ENCODE data around the gene CTBP2. TPM values are rescaled to one million over a fixed set of nuclear protein-coding genes. Genes with fewer than 3 reads are reported as not detected.

Gene CTBP2
- total RNA-seq, 1 experiment from 2014 or later: 191 TPM

DNA sequence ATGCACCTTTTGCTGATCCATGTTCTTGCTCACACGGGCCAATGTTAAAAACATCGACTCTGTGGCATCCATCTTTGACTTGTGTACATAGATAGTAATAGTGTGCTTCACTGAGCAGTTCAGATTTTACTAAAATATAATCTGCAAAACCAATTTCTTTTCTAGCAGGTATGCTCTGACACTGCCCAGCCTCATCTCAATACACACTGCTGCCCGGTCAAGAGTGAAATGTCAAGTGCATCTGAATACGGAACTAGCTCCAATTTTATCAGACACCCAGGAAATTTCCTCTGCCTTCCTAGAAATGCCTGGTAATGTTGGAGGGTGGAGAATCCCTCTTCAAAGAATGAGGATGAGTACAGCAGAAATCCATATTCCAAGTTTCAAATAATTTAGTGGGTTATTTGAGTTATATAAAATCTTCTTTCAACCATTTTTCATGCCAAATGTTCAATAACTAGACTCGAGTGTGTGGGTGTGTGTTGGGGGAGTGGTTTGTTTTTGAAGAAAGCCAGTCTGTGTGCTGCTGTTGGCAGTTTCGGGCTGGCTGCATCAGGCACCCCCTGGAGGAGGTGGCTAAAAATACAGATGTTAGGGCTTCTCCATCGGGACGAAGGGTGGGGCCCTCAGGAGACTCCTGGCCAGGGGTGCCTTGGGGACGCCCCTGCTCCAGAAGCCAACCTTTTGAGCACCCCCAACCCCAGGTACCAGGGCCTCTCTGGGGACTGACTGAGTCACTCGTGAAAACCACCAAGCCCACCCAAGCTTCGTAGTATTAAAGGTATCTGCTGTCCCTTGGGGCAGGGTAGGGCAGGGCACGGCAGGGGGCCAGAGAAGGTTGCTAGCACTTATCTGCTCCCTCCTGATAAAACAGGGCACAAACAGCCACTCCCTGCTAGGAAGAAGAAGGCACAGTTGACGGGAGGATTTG is 15.4 kb downstream of the CTBP2 start (continued):
- TF ChIP-seq, protein P1, sequence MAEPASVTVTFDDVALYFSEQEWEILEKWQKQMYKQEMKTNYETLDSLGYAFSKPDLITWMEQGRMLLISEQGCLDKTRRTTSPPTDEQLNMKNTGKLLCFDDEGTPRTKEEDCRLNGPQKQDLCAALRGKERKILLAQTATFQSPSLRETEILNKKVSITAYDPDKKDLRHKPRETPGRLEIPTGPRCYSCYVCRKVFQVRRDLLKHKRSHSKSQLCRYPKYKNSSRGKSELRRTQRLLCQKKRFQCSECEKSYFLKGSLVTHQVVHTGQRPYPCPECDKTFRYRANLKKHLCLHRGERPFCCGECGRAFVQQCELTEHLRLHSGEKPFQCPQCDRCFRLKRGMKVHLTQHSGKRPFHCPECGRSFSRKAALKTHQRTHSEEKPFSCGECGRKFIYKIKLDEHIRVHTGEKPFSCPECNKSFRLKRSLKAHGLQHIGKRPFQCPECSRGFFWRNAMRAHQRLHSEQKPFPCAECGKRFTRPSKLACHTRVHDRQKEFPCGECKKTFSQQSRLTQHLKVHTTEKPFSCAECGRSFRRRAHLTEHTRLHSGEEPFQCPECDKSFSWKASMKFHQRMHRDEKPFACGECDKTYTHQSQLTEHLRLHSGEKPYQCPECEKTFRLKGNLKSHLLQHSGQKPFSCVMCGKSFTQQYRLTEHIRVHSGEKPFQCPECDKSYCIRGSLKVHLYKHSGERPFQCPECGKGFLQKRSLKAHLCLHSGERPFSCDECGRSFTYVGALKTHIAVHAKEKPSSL (CRISPR knock-in tag; conservative IDR thresholded peaks at IDR 0.05): no peak
- TF ChIP-seq, protein P2, sequence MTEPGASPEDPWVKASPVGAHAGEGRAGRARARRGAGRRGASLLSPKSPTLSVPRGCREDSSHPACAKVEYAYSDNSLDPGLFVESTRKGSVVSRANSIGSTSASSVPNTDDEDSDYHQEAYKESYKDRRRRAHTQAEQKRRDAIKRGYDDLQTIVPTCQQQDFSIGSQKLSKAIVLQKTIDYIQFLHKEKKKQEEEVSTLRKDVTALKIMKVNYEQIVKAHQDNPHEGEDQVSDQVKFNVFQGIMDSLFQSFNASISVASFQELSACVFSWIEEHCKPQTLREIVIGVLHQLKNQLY (CRISPR knock-in tag; IDR thresholded peaks at IDR 0.05): no peak
- TF ChIP-seq, protein P3, sequence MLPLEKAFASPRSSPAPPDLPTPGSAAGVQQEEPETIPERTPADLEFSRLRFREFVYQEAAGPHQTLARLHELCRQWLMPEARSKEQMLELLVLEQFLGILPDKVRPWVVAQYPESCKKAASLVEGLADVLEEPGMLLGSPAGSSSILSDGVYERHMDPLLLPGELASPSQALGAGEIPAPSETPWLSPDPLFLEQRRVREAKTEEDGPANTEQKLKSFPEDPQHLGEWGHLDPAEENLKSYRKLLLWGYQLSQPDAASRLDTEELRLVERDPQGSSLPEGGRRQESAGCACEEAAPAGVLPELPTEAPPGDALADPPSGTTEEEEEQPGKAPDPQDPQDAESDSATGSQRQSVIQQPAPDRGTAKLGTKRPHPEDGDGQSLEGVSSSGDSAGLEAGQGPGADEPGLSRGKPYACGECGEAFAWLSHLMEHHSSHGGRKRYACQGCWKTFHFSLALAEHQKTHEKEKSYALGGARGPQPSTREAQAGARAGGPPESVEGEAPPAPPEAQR (CRISPR knock-in tag; IDR thresholded peaks at IDR 0.05): no peak

DNA sequence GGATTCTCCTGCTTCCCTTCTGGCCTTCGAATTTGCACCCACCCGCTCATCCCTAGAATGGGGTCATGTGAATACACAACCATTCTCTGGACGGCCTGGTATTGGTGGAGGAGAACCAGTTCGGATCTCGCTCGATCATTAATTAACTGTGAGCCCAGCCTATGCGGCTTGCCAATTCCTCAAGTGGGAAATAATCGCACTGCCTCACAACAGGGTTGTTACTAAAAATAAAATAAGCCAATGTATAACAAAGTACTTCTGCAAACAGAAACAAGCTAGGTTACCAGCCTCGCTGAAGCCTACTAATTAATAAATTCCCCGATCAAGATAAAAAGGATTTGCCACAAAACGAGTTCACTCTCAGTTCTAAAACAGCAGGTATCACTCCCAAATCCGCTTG is 16.2 kb downstream of the CTBP2 start:
- no peaks in the 10 kb centered on the region for H3K9me3 Mint-ChIP-seq
- H3K36me3 Mint-ChIP-seq: peaks cover 22% of the 10 kb centered on the region
- no peaks in the 10 kb centered on the region for H3K27me3 Mint-ChIP-seq (ENCODE audit: low read depth)
- H3K27ac Mint-ChIP-seq: peak overlapping the region; percentile 89
- DNase-seq (ENCODE audit: low spot score): no peak
- H3K4me1 Mint-ChIP-seq: peaks cover 89% of the 10 kb centered on the region
- no peak for TF ChIP-seq SOX15 (CRISPR knock-in tag; IDR thresholded peaks at IDR 0.05)
- no peak for TF ChIP-seq GTF2I (CRISPR knock-in tag; conservative IDR thresholded peaks at IDR 0.05)
- TF ChIP-seq FOXK1 (CRISPR knock-in tag; IDR thresholded peaks at IDR 0.05): no peak
- TF ChIP-seq ZBTB21 (CRISPR knock-in tag; IDR thresholded peaks at IDR 0.05; ENCODE audit: borderline replicate concordance): no peak
- TF ChIP-seq, protein P4, sequence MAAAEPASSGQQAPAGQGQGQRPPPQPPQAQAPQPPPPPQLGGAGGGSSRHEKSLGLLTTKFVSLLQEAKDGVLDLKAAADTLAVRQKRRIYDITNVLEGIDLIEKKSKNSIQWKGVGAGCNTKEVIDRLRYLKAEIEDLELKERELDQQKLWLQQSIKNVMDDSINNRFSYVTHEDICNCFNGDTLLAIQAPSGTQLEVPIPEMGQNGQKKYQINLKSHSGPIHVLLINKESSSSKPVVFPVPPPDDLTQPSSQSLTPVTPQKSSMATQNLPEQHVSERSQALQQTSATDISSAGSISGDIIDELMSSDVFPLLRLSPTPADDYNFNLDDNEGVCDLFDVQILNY (CRISPR knock-in tag; IDR thresholded peaks at IDR 0.05): no peak
- TF ChIP-seq, protein P5, sequence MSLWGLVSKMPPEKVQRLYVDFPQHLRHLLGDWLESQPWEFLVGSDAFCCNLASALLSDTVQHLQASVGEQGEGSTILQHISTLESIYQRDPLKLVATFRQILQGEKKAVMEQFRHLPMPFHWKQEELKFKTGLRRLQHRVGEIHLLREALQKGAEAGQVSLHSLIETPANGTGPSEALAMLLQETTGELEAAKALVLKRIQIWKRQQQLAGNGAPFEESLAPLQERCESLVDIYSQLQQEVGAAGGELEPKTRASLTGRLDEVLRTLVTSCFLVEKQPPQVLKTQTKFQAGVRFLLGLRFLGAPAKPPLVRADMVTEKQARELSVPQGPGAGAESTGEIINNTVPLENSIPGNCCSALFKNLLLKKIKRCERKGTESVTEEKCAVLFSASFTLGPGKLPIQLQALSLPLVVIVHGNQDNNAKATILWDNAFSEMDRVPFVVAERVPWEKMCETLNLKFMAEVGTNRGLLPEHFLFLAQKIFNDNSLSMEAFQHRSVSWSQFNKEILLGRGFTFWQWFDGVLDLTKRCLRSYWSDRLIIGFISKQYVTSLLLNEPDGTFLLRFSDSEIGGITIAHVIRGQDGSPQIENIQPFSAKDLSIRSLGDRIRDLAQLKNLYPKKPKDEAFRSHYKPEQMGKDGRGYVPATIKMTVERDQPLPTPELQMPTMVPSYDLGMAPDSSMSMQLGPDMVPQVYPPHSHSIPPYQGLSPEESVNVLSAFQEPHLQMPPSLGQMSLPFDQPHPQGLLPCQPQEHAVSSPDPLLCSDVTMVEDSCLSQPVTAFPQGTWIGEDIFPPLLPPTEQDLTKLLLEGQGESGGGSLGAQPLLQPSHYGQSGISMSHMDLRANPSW (CRISPR knock-in tag; conservative IDR thresholded peaks at IDR 0.05; ENCODE audit: low read depth): no peak
- no peak for TF ChIP-seq KAT7 (CRISPR knock-in tag; IDR thresholded peaks at IDR 0.05; ENCODE audit: borderline replicate concordance)
- no peak for TF ChIP-seq TP53 (CRISPR knock-in tag; IDR thresholded peaks at IDR 0.05)
- TF ChIP-seq, protein P3 (CRISPR knock-in tag; IDR thresholded peaks at IDR 0.05): no peak
- TF ChIP-seq, protein P6, sequence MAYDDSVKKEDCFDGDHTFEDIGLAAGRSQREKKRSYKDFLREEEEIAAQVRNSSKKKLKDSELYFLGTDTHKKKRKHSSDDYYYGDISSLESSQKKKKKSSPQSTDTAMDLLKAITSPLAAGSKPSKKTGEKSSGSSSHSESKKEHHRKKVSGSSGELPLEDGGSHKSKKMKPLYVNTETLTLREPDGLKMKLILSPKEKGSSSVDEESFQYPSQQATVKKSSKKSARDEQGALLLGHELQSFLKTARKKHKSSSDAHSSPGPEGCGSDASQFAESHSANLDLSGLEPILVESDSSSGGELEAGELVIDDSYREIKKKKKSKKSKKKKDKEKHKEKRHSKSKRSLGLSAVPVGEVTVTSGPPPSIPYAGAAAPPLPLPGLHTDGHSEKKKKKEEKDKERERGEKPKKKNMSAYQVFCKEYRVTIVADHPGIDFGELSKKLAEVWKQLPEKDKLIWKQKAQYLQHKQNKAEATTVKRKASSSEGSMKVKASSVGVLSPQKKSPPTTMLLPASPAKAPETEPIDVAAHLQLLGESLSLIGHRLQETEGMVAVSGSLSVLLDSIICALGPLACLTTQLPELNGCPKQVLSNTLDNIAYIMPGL (CRISPR knock-in tag; IDR thresholded peaks at IDR 0.05): no peak
- no peak for TF ChIP-seq MYBL2 (CRISPR knock-in tag; IDR thresholded peaks at IDR 0.05)
- TF ChIP-seq, protein P7, sequence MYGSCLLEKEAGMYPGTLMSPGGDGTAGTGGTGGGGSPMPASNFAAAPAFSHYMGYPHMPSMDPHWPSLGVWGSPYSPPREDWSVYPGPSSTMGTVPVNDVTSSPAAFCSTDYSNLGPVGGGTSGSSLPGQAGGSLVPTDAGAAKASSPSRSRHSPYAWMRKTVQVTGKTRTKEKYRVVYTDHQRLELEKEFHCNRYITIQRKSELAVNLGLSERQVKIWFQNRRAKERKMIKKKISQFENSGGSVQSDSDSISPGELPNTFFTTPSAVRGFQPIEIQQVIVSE (CRISPR knock-in tag; IDR thresholded peaks at IDR 0.05; ENCODE audit: borderline replicate concordance): no peak
- TF ChIP-seq GABPB1 (CRISPR knock-in tag; IDR thresholded peaks at IDR 0.05): no peak
- TF ChIP-seq NFYB (CRISPR knock-in tag; conservative IDR thresholded peaks at IDR 0.05; ENCODE audit: low read depth): no peak
- TF ChIP-seq EMX1 (CRISPR knock-in tag; IDR thresholded peaks at IDR 0.05): no peak
- no peak for TF ChIP-seq ZNF232 (CRISPR knock-in tag; IDR thresholded peaks at IDR 0.05)
- ChIA-PET POLR2A (no interaction called here), CTCF (no interaction called here)
- no peak for ATAC-seq
- H3K4me3 Mint-ChIP-seq: peak overlapping the region; percentile 39; the same call in 1 of the 2 replicates

Data from WTC11 (cell line).